ENCODE data around the gene P2RY14.

- TF ChIP-seq EZH2 (IDR thresholded peaks at IDR 0.05; ENCODE audit: low read length, missing control alignments) (no peak), CTCF (conservative IDR thresholded peaks at IDR 0.05 in 1 of 2, IDR thresholded peaks at IDR 0.05 in 1 of 2; ENCODE audit: low read depth in 1 of 2, low read length in 2 of 2) (no peak)
Measured at GRCh38 chr3:151283907-151284461, 5.6 kb upstream of the P2RY14 start.

All from fibroblast of lung (primary cell).